HG02938 (cell line): Measurements from ENCODE around the gene MED15.
"Not testable (repeated sequence)": the region's sequence is repeated elsewhere in the genome, so short reads cannot be mapped to it uniquely, and the experiment has no call there.

Source experiments
- ATAC-seq: cut with Tn5 transposase; IDR thresholded peaks from one replicate; pipeline ENCODE4 v1.9.1; 2021; ENCODE audit warnings: mild to moderate bottlenecking, moderate library complexity; ENCODE audit not compliant: unreplicated experiment

MED15 gene

DNA sequence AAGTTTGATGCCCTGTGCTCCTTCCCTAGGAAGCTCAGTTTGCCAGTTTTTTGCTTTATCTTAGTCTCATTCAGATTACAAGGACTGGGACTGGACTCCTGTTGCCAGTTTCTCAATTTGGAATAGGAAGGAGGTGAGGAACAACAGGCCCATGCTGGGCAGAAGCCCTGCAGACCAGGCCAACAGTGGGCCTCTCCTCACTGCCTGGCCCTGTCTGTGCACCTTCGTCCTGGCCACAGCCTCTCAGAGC is 23.7 kb downstream of the MED15 start:
- ATAC-seq: no peak

DNA sequence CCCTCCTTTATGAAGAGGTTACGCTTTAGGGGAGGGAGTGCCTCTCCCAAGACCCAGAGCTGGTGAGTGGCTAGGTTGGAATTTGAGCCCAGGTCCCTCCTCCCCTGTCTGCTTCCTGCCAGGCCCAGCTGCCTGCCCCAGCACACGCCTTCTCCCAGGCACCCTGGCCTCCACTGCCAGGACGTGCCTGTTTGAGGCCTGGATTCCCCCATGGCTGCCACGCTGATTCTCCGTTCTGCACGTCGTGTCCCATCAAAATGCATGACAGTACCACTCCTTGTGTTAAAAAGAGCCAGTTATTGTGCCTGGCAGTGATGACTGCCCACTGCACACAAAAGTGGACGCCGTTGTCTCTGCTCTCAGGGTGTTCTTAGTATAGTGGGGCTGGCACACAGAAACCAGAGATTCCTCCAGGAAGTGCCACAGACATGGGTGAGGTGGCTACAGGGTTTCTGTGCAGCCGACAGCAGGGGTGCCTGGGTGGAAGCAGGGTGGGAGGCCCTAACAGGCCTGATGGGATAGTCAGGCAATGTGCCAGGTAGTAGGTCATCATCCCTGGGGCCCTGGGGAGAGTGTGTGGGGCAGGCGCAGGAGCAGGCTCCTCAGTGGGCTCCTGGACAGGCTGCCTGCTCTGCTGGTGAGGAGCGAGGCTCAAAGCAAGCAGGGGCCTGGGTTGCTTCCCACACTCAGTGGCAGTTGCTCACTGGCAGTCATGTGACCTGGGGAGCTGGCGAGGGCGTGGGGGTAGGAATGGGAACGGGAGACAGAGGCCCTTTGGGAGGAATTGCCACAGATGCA is 24.2 kb downstream of the MED15 start:
- no peak for ATAC-seq

DNA sequence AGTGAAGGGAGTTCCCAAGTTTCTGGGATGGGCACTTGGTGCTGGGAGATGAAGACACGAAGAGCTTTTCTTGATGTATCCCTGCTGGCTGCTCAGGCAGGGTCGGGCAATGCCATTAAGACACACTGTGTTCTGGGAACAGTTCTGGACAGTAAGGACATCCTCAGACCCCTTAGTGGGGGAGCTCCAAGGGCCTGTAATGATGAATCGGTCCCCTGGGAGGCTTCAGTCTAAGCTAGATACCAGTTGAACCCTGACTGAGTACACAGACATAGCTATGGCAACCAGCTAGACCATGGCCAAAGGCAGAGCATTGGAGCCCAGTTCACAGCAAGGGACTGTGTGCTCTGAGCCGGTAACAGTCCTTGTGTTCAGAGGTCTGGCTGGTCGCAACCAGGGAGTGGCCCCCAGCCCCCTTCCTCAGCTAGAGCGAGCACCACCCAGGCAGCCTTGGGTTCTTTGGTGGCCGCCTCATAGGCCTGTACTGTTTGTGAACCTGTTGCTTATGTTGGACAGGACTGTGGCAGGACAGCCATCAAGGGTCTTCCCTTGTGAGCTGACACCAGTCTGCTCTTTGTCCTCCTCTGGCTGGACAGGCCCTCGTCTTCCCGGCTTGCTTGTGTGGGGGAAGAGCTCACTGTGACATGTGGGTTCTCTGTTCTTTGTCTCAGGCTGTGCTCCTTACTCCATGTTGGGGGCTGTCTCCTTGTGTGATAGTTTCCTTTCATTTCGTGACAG is 25.0 kb downstream of the MED15 start:
- no peak for ATAC-seq

DNA sequence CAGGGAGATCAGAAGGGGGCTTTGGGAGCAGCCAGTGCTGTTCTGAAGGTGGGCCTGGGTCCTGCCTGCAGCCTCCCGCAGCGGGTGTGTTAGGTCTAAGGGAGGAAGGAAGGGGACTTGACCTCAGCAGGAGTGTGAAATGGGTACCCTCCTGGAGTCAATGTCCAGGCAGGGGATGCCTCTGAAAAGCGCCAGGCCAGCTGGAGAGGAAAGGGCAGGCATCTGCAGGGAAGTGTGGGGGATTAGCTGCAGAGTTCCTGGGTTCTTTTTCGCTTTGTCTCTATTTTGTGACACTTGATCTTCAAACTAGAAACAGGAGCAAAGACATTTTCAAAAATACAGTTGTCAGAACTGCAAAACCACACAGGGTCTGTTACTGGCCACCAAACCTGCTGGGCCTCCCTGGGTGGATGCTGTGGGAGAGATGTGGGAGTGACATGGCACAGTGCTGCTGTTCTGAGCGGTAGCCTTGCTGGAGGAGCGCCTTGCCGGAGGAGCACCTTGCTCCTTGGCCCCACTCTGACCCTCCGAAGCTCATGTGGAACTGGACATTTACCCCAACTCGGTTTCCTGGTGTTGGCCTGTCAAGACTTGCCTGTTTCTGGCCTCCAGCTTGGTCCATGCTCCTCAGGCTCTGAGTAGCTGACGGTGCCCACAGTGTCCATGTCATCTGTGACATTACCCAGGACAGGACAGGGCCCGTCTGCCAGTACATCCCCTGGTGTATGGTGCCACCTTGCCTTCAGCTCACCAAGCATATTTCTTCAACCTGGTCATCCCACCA is 25.9 kb downstream of the MED15 start:
- no peak for ATAC-seq

DNA sequence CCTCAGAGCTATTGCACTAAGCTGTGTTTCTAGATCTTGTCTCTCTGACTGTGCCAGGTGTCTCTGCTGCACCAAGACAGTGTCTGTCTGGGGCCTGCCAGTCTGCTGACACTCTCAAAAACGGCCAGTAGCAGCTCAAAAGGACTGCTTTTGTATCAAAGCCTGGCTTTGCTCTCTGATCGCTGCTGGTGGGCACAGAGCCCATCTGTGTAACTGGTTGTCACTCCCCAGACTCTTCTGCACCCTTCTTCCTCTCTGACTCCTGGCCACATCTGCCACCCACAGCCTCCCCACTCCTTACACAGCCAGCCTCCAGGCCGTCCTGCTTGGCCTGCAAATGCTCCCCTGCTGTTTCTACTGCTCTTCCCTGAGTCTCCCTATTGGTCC is 26.5 kb downstream of the MED15 start:
- ATAC-seq: no peak

- ATAC-seq: no peak
Measured at GRCh38 chr22:20536590-20537324, 29.3 kb downstream of the MED15 start.

- no peak for ATAC-seq
Measured at GRCh38 chr22:20537325-20537756, 29.9 kb downstream of the MED15 start.

DNA sequence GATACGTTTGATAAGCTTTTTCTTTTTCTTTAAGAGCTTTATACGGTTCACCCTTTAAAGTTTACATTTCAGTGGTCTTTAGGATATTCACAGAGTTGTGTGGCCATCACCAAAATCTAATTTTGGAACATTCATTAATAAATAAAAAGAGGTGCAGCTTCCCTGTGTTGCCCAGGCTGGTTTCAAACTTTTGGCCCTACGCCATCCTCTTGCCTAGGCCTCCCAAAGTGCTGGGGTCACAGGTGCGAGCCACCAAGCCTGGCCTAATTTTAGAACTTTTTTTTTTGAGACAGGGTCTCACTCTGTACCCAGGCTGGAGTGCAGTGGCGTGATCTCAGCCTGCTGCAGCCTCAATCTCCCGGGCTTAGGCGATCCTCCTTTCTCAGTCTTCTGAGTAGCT is 30.6 kb downstream of the MED15 start:
- no peak for ATAC-seq

- not testable (repeated sequence) for ATAC-seq
Measured at GRCh38 chr22:20538875-20539274, 31.5 kb downstream of the MED15 start.

GRCh38 chr22:20542055-20542454 is 34.6 kb downstream of the MED15 start:
- ATAC-seq: no peak

DNA sequence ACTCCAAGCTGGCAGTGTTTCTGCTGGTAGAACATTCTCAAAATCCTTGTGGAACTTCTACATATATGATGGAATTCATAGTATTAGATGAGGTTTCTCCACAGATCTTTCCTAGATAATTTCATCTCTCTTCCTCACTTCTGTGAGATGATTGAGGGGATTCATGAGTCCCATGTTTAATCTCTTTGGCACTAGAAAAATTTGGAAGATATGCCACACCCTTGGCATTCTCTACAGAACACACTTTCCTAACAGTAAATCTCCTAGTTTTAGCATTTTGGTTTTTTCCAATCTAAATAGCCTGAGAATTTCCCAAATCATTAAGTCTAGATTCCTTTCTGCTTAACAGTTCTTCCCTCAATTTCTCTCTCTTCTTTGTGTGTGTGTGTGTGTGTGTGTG is 35.3 kb downstream of the MED15 start:
- no peak for ATAC-seq

DNA sequence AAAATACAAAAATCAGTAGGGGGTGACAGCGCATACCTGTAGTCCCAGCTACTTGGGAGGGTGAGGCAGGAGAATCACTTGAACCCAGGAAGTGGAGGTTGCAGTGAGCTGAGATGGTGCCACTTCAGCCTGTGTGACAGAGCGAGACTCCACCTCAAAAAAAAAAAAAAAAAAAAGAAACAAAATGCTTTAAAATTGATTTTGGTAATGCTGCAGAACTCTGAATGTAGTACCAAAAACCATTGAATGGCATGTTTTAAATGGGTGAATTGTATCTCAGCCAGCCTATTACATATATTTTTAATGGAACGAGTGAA is 37.9 kb downstream of the MED15 start:
- not testable (repeated sequence) for ATAC-seq

- no peak for ATAC-seq
Measured at GRCh38 chr22:20545681-20546521, 38.5 kb downstream of the MED15 start.

DNA sequence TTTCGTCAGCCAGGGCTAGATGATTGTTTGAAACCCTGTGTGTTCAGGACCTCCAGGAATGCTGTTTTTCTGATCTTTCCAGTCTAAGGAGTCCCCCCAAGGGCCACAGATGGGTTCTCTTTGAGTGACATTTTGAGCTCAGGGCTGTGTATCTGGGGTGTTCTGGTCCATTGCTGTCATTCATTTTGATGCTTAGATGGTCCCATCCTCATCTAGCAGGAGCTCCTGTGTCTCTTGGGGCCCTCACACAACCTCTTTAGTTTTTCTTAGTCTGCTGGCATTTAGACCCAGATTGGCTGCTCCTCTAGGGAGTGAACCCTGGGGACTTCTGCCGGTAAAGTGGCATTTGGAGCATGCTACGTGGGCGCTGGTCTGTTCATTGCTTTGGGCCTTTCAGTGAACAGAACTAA is 39.1 kb downstream of the MED15 start:
- ATAC-seq: no peak

DNA sequence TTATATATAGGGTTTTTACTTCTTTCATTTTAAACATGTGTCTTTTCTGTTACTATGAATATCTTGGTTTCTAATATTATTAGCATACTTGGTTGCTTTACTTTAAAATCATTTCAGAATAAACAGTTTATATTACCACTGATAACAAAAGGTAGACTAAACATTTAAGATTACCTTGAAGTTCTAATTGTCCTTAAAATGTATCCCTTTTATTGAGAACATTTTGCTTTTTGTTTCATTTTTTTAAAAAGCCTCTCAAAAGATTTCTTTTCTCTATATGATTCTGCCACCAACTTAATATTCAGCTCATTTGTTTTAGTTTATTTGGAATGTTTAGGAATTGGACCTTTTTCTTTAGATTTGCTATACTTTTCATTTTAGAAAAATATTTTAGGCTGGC is 39.6 kb downstream of the MED15 start:
- no peak for ATAC-seq

DNA sequence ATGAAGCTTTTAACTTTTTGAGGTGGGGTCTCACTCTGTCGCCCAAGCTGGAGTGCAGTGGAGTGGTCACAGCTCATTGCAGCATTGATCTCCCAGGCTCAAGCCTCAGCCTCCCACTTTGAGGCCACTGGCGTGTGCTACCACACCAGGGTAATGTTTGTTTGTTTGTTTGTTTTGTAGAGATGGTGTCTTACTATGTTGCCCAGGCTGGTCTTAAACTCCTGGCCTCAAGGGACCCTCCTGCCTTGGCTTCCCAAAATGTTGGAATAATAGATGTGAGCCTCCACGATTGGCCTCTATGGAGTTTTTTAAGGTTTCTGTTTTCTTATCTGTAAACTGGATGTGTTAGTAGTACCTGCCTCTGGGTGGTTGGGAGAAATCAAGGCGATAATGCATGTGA is 41.4 kb downstream of the MED15 start:
- no peak for ATAC-seq

DNA sequence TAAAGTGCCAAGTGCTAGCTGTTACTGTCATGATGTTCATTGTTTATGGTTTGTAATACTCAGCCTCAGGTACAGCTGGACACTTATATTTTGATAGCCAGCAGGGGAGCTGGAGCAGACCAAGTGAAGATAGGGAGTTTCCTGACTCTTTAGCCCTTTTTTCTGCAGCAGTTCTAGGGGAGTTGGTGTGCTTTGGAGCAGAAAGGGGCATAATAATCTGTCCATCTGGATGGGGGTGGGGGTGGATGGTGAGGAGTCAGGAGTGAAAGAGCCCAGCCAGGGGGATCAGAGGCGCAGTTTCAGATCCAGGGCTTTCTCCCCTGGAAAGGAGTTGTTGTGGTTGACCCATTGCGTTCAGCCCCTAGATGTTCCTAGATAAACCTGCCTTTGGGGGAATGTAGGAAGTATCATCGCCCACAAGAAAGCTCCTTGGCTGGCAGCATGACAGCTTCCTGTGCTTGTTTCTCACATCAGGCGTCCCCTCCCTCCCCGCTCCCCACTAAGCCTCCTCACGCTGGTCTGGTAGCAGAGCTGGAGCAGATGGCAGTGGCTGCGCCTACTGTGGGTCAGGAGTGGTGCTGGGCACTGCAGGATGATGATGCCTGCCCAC is 41.9 kb downstream of the MED15 start:
- ATAC-seq: no peak

DNA sequence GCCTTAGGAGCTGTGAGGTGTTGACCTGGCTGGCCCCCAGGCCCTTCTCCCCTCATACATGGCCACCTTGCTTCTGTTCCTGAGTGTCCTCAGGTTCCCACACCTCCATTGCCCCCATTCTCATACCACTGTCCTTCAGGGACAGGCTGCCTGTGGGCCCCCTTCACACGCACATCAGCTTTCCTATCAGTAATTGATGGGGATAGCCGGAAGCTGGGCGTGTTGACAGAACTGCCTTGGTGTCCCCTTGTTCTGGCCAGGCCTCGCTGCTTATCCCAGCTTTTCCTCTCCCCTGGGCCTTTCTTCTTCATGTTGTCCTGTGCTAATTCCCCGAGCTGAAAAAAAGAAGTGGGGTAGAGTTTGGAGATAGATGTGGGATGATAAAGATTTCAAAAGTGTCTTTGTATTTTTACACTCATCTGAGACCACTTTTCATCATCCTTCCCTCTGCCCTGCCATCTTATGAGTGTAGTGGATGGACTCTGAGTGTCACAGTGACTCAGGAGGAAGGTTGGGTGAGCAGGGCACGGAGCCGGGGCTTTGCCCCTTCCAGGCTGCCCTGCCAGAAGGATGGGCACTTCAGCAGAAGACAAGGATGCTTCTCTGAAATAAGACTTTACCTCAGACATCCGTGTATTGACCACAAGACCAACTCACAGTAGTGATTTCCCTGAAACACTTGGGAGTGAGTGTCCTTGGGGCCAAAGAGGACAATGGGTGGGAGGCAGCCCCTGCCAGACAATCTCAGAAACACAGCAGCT is 42.8 kb downstream of the MED15 start:
- no peak for ATAC-seq
